HEK293 (cell line): Measurements from ENCODE around the gene EXD3.

Experiments used
- CTCF ChIP-seq: fragments of 450-650 bp; formaldehyde crosslinking; IDR thresholded peaks from 2 replicates; pipeline ENCODE4 v1.5.1; 2016; ENCODE audit warnings: missing biosample characterization, missing genetic modification characterization
- KLF8 ChIP-seq: fragments of 450-650 bp; formaldehyde crosslinking; IDR thresholded peaks from 2 replicates; pipeline ENCODE4 v1.5.1; 2016; ENCODE audit warnings: missing biosample characterization, missing genetic modification characterization
- TSHZ1 ChIP-seq: fragments of 450-650 bp; formaldehyde crosslinking; IDR thresholded peaks from 2 replicates; pipeline ENCODE4 v1.5.1; 2016; ENCODE audit warnings: missing biosample characterization, missing genetic modification characterization, borderline replicate concordance
- ZFP3 ChIP-seq: fragments of 450-650 bp; formaldehyde crosslinking; IDR thresholded peaks from 2 replicates; pipeline ENCODE4 v1.5.1; 2016; ENCODE audit warnings: low read depth, missing biosample characterization, missing genetic modification characterization
- ZNF202 ChIP-seq: fragments of 450-650 bp; formaldehyde crosslinking; IDR thresholded peaks from 2 replicates; pipeline ENCODE4 v1.5.1; 2016; ENCODE audit warnings: missing biosample characterization, missing genetic modification characterization, borderline replicate concordance
- ZNF660 ChIP-seq: fragments of 450-650 bp; IDR thresholded peaks from 2 replicates; pipeline ENCODE4 v1.5.1; 2018; ENCODE audit warnings: missing biosample characterization, mild to moderate bottlenecking, missing genetic modification characterization
- ZSCAN30 ChIP-seq: fragments of 450-650 bp; IDR thresholded peaks from 2 replicates; pipeline ENCODE4 v1.5.1; 2018; ENCODE audit warnings: missing biosample characterization, mild to moderate bottlenecking, missing genetic modification characterization, moderate library complexity
- ZSCAN5A ChIP-seq: fragments of 450-650 bp; formaldehyde crosslinking; IDR thresholded peaks from 2 replicates; pipeline ENCODE4 v1.5.1; 2016; ENCODE audit warnings: missing biosample characterization, missing genetic modification characterization

- no peak for TF ChIP-seq KLF8 (tag by site-specific recombination)
- no peak for TF ChIP-seq ZNF660 (tag by site-specific recombination)
- TF ChIP-seq ZNF202 (tag by site-specific recombination), result no peak
- no peak for TF ChIP-seq ZSCAN30 (tag by site-specific recombination)
- no peak for TF ChIP-seq ZFP3 (tag by site-specific recombination)
- TF ChIP-seq CTCF (tag by site-specific recombination), result no peak
- no peak for TF ChIP-seq ZSCAN5A
- TF ChIP-seq TSHZ1 (tag by site-specific recombination), result no peak
Measured at GRCh38 chr9:137398561-137399468, 24.1 kb downstream of the EXD3 start.
